Sigmoid colon (tissue), 4 donors: ENCODE data around the gene USP24.

ENCODE experiments used
- EP300 ChIP-seq, 4 donors: sonication (generic); formaldehyde crosslinking; IDR thresholded peaks; one replicate each; pipeline ENCODE4 v1.6.1; 2017; ENCODE audit warnings: antibody characterized with exemption in 4 of 4
- POLR2A ChIP-seq, 2 donors: fragments of 450-650 bp; IDR thresholded peaks; one replicate each; pipeline ENCODE4 v1.6.1; 2016; ENCODE audit warnings: antibody characterized with exemption in 2 of 2, mild to moderate bottlenecking in 2 of 2, moderate library complexity in 2 of 2
- POLR2AphosphoS5 ChIP-seq, 4 donors: sonication (generic); formaldehyde crosslinking; IDR thresholded peaks; one replicate each; pipeline ENCODE4 v1.6.1; 2017; ENCODE audit warnings: antibody characterized with exemption in 4 of 4
- TF ChIP-seq, protein P1 (sequence below), 4 experiments: fragments of 450-650 bp in 3 of 4; fragments of 200-600 bp in 1 of 4; IDR thresholded peaks; one replicate each; pipeline ENCODE4 v1.5.1; 2016 to 2019; ENCODE audit warnings: antibody characterized with exemption in 4 of 4, mild to moderate bottlenecking in 3 of 4, moderate library complexity in 2 of 4

DNA sequence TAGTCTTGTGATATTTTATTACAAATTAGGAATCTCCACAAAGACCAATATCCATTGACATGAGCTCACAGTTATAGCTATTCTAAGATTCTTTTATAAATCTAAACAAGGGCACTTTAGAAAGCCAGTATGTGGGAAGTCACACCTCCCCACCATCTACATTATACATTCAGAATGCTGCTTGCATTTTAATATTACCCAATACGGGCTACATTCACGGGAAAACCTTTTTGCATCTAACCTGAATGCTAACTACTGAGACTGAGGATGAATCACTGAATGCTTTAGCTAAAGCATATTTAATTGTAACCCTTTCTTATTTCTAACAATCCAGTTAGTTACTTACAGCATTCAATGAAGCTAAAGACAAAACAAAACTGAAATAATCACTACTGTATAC is 122.7 kb downstream of the USP24 start:
- TF ChIP-seq, protein P1, sequence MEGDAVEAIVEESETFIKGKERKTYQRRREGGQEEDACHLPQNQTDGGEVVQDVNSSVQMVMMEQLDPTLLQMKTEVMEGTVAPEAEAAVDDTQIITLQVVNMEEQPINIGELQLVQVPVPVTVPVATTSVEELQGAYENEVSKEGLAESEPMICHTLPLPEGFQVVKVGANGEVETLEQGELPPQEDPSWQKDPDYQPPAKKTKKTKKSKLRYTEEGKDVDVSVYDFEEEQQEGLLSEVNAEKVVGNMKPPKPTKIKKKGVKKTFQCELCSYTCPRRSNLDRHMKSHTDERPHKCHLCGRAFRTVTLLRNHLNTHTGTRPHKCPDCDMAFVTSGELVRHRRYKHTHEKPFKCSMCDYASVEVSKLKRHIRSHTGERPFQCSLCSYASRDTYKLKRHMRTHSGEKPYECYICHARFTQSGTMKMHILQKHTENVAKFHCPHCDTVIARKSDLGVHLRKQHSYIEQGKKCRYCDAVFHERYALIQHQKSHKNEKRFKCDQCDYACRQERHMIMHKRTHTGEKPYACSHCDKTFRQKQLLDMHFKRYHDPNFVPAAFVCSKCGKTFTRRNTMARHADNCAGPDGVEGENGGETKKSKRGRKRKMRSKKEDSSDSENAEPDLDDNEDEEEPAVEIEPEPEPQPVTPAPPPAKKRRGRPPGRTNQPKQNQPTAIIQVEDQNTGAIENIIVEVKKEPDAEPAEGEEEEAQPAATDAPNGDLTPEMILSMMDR (IDR thresholded peaks at IDR 0.05), result no peak
- TF ChIP-seq POLR2A (IDR thresholded peaks at IDR 0.05) (no peak), POLR2AphosphoS5 (IDR thresholded peaks at IDR 0.05) (no peak), EP300 (IDR thresholded peaks at IDR 0.05) (no peak)
